Stimulated activated CD8-positive, alpha-beta memory T cell treated with anti-CD3 and anti-CD28 coated beads, Interleukin-7, amount 100 ng/mL, for 1 hour (primary cell): ENCODE data around the gene EPG5.

ENCODE experiments used
- DNase-seq, 2 donors: peaks; one replicate each; pipeline ENCODE4 v3.0.0-alpha.2; 2020; ENCODE audit warnings: low read depth in 2 of 2

Gene EPG5

DNA sequence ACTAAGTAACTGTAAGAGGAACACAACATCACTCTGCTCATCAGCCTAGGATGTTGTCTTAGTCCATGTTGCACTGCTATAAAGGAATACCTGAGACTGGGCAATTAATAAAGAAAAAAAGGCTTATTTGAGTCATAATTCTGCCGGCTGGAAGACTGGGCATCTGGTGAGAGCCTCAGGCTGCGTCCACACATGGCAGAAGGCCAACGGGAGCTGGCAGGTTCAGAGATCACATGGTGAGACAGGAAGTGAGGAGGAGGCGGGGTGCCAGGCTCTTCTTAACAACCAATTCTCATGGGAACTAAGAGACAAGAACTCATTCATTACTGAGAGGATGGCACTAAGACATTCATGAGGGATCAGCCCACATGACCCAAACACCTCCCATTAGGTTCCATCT lies 46.8 kb downstream of the EPG5 start:
- no peak for DNase-seq

DNA sequence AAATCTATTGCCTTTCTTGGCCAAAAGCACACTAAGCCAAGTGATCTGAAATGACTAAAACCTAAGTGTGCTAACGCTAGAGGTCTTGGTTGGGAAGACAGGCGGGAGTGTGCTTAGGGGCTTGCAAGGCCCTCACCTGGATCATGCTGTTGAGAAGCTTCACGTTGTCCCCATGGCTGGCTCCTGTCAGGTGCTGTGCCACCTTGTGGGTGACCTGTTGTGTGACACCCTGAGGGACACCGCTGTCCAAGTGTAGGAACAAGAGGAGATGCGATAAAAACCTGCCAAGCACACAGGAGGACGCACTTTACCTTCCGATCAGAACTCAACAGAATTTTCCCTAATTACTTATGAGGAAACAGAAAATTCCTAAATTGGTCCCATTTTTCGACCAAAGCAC lies 50.8 kb downstream of the EPG5 start:
- DNase-seq, result no peak

DNA sequence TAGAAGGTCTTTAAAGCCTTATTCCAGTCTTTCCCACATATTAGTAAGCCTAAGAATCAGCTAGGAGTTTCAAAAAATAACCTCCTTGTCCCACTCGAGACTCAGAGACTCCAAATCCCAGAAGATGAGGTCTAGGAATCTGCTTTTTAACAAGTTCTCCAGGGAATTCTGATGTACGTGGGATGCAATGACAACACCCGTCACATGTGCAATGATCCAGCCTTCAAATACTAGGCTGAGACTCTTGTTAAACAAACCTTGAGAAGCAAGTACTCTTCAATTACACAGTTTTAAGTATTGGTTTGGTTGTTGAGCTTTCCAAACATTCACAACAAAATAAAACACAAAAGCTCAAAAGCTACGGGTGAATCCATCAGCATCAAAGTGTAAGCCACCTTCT lies 53.9 kb downstream of the EPG5 start:
- no peak for DNase-seq

DNA sequence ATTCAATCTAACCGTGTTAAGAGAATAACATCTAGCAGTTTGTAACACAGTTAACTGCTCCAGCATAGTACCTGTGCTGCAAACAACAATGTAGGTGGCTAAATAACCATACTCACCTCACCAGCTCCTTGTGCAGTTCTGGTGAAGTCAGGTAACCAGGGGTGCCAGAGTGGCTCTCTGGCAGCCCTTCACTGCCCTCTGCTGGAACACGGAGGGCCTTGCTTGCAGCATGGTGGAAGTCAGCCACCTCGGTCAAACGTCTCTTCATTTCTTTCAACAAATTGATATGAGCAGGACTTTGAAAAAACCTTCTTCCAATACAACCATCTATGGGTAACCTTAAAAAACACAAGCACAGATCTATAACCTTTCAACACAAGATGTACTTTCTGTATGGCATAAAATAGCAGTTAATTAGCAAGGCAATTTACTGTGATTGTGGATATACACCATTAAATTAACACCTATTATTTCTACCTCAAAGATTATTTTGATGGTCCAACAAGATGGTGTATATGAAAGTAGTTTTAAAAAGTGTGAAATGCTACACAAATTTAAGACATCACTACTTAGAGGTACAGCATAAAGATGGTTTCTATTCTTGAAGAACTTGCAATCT lies 56.6 kb downstream of the EPG5 start:
- DNase-seq, result peak; percentile 7 to 23

DNA sequence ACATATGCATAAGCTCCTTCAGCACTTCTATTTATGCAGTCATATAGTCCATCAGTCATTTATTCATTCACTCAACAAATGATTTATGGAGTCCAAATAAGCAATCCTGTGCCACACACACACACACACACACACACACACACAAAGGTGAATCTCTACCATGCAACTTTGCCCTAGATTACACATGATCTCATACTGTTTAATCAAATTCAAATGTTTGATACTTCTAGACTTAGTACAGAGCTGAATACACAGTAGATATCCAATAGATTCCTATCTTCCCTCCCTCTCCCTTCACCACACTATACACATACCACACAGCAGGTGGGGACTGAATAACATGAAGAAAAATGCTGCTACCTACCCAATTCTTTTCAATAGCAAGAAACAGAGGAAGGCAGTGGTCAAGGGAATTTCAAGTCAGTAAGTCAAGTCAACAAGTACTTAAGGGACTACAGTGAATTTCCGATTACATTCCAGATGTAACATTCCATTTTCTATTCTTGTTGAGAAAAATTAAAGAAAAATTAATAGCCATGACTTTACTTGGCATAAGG lies 65.4 kb downstream of the EPG5 start:
- no peak for DNase-seq

DNA sequence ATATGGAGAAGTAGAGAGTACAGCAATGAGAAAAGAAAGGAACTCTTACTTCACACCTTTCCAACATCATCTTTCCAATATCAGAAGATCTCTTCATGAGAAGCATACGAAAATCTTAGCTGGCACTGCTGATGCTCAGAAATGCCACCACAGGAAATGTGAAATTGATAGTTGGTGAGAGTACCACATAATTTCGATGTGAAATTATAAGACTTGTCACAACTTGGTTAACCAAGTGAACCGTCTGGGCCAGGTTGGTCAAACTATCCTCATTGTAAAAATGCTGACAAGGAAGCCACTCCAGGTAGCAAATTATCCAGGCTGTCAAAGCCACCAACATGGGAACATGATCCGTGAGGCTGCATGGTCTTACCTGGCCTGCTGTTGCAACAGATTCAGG lies 66.5 kb downstream of the EPG5 start:
- no peak for DNase-seq

DNA sequence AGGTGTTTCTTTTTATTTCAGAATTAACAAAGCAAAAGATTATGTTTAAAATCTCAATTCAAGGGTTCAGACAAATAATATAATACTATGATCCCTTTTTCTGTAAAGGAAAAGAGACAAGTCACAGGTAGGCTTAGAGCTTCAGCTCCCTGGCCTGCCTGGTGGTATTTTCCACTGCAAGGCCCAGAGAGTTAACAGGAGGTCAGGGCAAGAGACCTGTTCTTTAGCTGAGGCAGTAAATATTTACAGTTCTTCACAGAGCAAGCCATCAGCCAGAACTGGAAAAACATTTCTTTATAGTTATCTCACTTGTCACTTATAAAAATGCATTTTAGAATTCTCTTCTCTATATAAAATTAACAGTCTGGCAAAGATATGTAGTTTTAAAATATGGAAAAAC lies 70.1 kb downstream of the EPG5 start:
- no peak for DNase-seq

DNA sequence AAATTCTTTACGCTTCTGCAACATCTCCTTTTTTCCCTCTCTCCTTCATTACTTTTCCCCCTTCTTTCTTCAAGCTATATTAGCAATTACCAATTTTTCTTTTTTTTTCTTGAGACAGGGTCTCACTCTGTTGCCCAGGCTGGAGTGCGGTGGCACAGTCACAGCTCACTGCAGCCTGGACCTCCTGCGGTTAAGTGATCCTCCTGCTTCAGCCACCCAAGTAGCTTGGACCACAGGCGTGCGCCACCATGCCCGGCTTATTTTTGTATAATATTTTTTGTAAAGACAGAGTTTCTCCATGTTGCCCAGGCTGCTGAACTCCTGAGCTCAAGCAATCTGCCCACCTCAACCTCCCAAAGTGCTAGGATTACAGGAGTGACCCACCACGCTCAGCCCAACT lies 70.7 kb downstream of the EPG5 start:
- DNase-seq, result no peak

DNA sequence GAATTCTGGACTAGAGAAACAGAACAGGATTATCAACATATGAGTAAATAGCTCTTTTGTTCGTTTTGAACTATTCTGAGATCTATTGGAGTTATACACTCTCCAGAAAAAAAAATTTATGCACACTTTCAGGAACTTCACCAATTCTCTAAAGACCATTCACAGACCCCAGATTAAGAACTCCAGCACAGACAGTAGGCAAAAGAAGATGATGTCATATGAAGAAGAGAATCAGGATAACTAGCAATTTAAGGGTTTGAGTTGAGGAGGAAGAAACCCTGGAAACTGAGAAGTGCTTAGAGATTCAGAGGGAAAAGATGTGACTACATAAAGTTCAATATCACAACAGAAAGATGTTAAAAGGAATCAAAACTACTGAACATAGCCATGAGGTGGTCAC lies 71.8 kb downstream of the EPG5 start:
- no peak for DNase-seq

DNA sequence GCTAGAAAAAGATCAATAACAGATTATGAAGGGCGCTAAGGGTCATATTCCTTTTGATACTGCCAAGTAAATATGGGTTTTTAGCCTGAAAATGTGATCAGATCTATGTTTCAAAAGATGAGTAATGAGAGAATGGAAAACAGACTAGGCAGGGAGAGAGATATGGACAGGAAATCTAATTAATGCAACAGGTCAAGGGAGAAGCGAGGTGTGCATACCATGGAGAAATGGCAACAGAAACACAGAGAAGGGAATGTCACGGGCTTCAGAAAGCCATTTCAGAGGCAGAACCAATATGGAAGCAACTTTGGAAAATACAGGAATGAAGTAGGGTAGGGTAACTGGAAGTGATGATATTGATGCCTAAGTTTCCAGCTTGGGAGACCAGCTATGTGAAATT lies 72.3 kb downstream of the EPG5 start:
- no peak for DNase-seq

DNA sequence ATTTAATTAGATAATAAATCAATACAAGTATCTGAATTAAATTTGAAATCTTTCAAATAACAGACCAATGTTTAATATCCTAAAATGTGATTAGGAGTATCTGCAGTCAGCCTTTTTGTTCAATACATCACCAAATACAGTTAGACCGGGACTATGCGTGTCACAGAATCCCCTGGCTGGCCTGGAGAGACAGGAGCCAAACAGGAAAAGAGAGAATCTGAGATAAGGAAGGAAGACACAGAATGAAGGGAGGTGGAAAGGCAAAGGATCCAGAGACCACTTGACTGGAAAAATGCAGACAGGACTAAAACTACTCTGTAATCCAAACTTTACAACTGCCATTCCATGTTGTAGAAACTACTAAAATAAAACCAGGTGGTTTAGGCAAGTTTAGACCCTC lies 75.3 kb downstream of the EPG5 start:
- DNase-seq, result no peak

DNA sequence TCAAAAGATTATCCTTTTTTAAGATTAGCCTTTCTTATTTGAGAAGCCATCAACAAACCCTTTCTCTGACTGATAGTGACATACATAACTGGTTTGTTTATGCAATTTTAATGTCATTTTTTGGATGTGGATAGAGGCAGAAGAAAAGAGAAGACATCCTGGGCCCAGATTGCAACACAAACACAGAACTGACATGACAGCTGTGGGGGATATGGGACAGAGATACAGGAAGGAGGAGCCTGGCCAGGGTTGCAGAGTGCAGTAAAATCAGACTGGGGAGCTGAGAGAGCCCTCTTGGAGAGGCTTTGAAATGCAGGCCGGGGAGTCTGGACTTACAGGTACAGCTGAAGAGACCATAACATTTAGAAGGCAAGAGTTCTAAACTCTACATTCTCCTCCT lies 76.5 kb downstream of the EPG5 start:
- DNase-seq, result no peak

DNA sequence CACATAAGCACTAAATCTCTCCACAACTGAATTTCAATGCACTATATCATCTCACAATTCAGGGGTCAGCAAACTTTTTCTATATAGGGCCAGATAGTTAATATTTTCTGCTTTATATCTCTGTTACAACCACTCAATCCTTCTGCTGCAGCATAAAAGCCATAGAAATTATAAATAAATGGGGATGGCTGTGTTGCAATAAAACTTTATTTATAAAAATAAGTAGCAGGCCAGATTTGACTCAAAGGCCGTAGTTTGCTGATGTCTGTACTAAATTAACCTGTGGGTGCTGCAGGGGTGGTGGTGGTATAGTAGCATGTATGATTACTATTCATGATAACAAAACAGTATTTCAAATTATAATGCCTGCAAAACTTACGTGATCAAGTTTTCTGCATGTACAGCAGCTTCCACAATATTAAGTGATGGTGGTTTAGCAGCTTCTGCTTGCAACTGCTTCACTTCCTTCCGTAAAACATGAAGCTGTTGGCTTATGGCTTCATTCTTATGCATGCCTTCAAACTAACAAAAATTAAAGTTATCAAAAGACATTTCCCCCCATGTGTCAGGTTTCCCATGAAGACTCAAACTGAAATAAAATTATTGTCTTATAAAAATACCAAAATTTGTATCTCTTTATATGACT lies 77.6 kb downstream of the EPG5 start:
- no peak for DNase-seq

DNA sequence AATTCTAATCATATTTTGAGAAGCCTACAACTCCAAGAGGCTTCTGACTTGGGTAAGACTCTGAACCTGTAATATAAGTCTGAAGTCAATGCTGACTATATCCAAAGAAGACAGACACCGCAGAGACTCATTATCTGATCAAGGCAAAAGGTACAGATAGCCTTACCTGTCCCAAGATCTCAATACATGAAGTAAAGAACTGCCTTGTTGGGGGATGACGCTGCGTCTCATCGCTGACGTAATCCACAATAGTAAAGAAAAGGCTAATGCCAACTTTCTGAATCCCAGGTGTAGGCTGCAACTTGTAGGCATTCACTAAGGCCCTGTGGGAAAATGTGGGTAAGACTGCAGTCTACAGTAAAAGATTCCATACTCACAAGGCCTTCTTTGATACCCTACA lies 79.5 kb downstream of the EPG5 start:
- no peak for DNase-seq

DNA sequence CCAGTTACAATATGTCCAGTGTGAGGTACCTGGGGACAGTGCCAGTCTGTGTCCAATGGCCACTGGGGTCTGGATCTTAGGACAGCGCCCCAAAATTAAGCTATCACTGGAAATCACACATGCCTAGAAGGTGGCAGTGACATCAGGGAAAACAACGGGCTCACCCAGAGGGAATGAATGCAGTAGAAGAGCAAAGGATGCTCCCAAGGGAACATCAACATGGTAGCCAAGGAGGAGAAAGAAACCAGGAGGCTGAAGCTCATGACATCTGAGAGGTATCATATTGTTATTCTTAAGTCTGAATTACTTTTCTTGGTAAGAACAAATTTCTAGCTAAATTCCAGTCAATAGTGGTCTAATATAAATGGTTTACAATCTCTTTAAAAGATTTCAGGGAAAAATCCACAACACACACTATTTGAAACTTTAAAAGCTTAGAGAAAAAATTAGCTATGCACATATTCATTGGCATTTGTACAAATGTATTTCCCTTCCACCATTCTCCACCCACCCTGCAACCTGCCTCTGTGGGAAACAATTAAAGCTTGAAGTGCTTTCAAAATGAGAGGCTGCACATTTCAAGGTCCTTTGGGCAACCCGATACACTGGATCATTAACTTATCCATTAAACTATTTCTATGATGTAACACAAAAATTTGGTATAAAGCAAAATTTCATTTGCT lies 86.1 kb downstream of the EPG5 start:
- no peak for DNase-seq

DNA sequence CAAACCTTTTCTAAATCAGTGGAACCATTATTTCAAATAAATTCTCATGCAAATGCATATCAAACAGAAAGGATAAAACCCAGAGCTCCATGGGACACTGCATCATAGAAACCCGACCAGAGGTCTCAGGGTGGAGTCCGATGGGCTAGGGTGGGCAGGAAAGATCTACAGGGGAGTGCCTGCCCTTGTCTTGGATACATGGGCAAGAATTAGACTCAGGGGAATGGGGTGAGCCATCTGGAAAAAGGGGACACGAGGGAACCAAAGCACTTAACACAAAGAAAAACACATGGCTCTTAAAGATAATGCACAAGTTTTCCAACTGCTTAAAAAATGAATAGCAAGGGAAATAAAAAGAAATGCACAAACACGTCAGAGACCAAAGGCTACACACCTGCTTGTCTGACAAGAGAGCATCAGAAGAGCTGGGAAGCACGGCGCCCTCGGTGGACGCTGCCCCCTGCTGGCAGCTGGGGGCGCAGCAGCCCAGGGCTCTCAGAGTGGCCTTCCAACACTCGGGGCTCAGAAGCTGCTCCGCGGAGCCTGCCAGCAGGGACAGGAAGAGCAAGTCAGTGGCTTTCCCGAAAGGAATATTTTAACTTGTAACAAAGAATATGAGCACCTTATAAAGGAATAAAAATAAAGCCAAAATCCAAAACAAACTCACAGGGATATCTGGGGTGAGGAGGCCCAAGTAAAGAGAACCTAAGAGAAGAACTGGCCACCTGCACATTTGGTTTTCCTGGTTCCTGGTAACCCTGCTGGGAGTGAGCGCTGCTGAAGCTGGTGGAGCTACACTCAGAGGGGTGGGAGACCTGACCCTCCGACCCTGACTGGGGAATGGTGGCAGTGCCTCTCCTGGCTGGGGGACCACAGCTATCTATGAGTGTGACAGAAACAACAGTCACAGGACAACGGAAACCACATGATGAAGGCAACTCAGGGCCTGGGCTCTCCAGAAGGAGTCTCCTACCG lies 87.2 kb downstream of the EPG5 start:
- peak; percentile 50 to 51 for DNase-seq

DNA sequence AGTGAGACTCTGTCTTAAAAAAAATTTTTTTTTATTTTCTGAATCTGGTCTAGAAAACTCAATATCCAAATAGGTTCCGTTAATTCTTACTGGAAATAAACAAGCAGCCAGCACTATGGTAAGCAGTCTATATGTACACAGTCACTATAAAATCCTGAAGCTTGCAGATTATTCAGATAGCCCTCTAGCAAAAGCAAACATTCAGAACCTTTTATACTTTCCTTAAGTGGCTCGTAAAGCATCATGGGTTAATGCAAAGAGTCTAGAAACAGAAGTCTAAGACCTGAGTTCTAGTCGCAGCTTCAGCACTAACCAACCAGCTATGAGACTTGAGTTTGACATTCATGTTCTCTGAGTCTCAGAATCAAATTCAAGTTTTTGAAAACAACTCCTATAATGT lies 89.7 kb downstream of the EPG5 start:
- no peak for DNase-seq

DNA sequence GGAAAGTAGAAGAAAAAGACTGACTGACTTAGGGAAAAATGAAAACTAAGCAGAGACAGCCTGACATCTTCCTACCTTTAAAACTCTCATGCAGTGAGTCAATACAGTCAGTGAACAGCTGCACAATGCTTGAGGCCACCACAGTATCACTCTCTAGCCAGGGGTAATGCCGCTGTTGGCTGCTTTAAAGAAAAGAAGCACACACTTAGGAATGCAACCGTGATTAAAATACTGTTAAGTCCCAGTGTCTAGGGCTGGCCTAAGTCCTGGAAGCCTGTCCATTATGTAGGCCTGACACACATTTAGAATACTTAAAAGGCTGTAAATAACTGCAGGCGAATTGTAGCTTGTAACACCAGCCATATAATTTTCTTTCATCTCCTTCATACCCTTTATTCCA lies 91.0 kb downstream of the EPG5 start:
- no peak for DNase-seq

DNA sequence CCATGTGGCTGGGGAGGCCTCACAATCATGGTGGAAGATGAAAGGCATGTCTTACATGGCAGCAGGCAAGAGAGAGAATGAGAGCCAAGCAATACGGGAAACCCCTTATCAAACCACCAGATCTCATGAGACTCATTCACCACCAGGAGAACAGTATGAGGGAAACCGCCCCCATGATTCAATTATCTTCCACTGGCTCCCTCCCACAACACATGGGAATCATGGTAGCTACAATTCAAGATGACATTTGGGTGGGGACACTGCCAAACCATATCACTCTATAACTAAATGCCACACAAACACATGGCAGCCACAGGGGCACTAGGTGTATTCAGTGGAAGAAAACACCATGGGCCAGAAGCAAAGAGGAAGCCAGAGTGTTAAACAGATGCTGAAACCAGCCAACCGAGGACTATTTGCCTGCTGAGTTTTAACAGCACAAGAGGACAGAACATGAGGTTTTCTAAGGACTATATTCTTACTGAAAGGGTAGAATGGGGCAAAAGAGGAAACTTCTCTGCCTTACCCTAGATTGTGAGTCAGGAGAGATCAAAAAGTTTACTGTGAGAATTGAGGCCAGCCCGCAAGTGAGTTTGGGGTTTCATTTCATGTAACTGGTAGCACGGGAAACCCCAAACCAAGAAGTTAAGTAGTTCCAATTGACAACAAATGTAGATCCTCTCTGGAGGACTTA lies 92.5 kb downstream of the EPG5 start:
- DNase-seq, result no peak

DNA sequence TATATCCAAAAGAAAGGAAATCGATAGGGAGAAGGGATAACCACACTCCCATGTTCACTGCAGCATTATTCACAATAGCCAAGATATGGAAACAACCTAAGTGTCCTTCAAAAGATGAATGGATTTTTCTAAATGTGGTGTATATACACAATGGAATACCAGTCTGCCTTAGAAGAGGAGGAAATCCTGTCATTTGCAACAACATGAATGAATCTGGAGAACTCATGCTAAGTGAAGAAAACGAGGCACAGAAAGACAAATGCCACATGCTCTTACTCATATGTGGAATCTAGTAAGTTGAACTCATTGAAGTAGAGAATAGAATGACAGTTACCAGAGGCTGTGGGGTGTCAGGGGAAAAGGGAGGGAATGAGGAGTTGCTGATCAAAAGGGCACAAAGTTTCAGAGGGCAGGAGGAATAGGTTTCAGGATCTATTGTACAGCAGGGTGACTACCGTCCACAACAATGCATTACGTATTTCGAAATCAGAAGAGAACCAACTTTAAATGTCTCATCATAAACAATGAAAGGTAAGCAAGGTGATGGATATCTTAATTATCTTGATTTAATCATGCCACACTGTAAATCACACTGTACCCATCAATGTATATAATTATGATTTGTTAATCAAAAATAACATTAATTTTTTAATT lies 95.6 kb downstream of the EPG5 start:
- DNase-seq, result no peak

DNA sequence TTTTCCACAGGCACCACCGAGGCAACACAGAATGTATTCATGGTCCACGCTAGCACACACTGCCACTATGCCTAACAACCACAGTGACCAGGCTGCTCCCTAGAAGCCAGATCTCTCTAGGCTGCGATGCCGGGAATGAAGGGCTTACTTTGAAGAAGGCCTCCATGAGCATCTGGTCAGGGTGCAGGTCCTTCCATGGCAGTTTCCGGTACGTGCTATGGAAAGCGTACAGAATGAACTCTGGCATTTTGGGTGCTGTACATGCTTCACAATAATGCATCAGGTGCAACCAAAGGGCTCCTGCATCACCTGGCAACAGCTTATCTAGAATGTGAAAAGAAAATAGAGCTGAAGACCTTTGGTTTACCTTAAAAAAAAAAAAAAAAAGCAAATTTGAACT lies 96.7 kb downstream of the EPG5 start:
- DNase-seq, result no peak
